ENCODE measurements around the gene KCNA10.

Gene KCNA10

GRCh38 chr1:110494522-110495406 is 24.2 kb downstream of the KCNA10 start:
- DNase-seq: no peak

GRCh38 chr1:110494036-110494435 is 24.9 kb downstream of the KCNA10 start:
- DNase-seq: no peak

- no peak for DNase-seq
Measured at GRCh38 chr1:110493059-110493699, 25.8 kb downstream of the KCNA10 start.

GRCh38 chr1:110492573-110492972 is 26.4 kb downstream of the KCNA10 start:
- no peak for DNase-seq

DNA sequence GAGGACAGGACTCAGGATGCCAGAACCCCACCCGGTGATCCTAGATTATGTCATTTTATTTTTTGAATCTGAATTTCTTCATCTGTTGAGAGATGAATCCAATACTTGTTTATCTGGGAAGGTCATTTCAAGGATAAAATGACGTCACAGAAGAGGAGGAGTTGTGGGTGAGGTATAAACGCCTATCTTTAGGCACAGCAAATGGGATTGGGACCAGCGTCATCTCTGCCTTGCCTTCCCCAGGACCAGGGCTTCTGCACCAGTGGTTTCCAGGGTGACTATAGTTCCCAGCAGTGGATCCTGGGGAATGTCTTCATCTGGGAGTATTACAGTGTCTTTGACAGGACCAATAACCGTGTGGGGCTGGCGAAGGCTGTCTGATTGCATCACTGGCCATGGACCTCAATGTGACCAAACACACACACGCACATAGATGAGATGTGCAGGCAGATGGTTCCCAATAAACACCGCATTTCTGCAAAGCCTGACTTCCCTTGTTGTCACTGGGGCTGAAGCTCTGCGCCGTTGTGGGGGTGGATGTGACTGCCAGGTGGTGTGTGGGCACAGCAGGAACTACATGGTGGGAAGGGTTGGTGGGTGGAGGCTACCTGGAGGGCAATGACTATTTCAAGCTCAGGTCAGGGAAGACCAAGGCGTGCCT is 28.1 kb downstream of the KCNA10 start:
- no peak for DNase-seq

GRCh38 chr1:110489973-110490542 is 28.9 kb downstream of the KCNA10 start:
- no peak for DNase-seq

DNA sequence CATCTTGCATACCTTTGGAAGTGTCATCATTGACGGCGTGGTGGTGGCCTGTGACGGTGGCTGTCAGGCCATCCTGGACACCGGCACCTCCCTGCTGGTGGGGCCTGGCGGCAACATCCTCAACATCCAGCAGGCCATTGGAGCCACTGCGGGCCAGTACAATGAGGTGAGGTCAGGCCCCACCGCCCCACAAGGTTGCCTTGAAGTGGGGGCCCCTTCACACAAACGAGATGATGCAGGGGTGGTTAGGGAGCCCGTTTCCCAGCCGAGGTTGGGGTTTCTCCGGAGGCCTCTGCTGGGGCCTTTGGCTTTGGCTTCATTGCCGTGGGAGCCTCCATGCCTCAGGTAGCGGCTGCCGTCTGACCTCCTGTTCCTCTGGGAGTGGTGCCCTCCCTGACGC is 29.6 kb downstream of the KCNA10 start:
- no peak for DNase-seq

GRCh38 chr1:110488867-110489266 is 30.1 kb downstream of the KCNA10 start:
- no peak for DNase-seq

DNA sequence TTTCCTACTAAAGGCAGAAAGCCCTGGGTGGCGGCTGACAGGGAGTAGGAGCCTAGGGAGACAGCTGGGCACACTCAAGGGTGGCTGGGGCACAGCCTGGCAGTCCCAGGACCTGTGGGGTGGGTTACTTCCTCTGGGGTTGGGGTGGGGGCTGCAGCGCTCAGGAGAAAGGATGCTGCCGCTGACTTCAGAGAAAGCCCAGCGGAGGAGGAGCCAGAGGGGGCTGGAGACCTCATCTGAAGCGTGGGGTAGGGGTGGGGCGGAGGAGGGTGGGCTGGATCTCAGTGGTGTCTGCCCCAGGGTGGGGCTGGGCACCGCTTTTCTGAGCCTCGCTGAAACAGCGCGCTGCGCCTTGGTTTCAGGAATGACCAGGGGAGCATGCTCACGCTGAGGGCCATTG is 30.8 kb downstream of the KCNA10 start:
- DNase-seq: no peak

DNA sequence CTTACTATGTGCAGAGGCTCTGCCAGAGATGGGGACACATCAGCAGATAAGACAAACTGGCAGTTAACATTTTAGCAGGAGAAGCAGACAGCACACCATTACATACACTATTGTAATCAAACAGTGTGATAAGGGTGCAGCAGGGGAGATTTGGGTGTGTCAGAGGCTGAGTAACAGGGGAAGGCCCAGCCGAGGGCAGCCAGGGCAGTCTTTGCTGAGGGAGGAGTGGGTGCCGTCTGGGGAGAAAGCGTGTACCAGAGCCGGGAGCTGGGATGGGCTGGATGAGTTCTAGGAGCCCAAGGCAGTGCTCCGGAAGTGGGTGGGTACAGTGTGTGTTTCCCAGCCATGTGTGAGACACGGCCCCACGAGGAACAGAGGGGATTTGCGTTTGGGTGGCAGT is 31.2 kb downstream of the KCNA10 start:
- no peak for DNase-seq

DNA sequence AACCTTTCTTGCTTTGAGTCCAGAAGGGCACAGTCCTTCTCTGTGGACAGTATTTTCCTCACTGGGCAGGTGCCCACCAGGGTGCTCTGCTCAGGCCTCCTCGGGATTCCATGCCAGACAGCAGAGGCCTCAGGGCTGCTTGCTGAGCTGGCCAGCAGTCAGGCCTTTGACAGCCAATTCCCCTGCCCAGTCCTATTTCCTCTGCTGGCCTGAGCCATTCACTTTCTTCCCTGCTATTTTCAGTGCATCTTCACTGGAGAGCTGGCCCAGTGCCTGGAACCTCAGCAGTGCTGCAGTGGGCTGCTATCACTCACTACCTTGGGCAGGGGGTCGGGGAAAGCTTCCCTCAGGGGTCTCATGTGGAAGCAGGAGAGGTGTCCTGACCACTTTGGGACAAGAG is 33.2 kb downstream of the KCNA10 start:
- DNase-seq: no peak

DNA sequence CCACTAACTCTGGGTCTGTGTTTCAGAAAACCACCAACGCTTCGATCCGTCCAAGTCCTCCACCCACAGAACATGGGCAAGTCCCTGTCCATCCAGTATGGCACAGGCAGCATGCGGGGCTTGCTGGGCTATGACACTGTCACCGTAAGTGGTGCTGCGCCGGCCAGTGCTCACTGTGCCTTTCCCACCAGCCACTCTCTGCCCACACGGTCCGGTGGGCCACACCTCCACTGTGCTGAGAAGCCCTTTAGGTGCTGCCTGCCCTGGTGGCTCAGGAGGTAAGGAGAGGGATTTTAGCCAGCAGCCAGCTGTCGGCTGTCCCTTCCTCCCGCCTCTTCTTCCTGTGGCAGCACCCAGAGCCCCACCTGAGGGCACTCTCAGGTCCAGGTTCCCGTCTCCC is 34.2 kb downstream of the KCNA10 start:
- DNase-seq: no peak

DNA sequence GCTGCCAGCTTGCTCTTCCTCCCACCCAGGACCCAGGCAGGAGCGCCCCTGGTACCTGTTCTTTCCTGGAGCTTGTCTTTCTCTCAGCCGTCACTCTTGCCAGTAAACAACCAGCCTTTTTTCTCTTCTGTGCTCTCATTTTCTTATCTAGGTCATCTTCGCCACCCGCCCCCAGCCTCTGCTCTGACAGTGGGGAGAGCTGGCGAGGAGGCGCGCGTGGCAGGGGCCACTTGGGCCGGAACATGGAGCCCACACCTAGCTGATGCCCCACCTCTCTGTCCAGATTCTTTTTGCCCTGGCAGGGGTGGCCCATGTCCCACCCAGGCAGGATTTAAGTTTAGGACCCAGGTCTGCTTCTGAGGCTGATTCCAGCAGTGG is 35.7 kb downstream of the KCNA10 start:
- DNase-seq: no peak

DNA sequence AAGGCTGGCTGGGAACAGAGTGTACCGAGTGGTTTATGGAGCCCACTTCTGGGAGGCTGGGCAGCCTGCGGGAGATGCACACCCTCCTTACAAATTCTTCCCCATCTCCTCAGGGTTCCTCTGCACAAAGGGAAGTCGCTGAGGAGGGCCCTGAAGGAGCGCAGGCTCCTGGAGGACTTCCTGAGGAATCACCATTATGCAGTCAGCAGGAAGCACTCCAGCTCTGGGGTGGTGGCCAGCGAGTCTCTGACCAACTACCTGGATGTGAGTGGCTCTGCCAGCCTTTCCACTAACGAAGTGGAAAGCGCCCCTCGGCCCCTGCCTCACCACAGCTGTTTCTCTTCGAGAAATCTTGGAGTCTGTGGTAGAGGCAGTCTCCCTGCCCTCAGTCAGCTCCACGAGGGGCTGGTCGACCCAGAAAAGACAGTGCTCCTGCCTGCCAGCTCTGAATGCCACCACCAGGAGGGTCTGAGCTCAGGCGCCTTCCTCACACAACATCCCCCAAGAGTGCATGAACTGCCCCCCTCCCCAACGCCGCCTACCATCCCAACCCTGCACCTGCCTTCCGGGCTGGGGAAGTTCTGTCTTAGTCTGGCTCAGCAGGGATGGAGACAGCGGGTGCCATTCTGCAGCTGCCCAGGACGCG is 36.2 kb downstream of the KCNA10 start:
- DNase-seq: no peak

DNA sequence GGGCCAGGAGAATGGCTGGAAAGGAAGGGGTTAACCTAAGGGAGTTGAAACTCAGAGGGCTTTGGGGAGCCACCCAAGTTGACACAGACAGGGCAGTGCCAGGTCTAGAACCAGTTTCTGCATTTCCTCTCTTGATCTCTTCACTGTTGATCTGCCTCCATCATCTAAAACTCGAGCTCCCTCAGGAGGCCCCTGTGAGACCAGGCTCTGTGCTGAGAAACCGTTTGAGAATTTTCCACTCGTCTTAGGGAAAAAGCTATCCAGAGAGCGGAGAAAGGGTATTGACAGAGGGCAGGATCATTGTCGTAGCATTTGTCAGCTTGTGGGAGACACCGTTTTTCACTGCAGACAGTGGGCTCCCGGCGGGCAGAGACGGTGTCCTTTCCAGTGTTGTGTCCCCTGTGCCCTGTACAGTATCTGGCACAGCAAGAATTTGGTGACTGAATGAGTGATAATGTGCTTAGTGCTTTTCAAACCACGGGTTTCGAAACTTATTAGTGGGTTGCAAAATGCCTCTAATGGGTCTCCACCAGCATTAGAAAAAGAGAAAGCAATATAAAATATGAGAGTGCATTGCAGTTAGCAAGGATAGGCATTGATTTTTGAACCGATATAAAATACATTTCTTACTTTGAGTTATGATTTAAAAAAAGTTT is 36.9 kb downstream of the KCNA10 start:
- no peak for DNase-seq

DNA sequence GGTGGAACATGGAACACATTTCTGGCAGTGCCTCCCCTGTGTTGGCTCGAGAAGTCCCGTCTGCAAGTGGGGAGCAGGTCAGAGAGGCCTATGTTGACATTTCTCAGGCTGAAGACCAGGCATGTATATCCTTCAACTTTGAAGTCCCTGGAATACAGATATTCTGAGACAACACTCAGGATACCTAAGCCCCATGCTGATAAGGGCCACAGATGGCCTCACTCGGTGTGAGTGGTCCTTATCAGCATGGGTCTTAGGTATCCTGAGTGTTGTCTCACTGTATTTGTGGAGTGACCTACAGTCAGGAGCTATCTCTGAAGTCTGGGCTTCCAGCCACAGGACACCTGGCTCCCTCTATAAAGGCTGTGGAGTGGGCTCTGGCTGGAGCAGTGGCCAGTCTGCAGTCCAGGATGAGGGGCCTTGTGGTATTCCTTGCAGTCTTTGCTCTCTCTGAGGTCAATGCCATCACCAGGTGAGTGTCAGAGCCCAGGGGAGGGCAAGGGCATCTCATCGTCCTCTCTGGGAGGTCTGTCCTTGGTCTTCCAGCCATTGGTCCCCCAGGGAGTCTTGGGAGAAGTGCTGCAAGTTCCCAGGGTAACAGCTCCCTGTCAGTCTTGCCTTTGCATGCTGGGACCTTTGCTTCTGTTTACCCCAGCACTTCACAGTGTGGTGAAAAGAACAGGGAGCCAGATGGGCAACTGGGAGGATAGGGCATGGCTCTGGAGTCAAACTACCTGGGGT is 38.4 kb downstream of the KCNA10 start:
- DNase-seq: no peak

DNA sequence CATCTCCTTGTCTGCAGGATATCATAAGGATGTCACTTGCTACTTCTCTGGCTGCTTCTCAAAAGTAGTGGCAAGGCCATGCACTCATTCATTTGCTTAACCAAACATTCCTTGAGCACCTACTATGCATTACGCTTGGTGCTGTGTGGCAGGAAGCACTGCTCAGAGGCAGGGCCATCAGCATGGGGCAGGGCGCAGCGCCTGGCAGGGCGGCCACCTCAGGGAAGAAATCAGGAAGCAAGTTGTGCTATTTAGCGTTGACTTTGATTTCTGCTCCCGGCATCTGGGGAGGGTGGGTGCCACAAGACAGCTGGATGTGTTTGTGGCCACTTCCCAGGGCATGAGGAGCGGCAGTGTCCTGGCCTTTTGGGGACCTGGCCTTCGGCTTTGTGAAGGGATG is 40.1 kb downstream of the KCNA10 start:
- DNase-seq: no peak

- DNase-seq: no peak
Measured at GRCh38 chr1:110477967-110478640, 40.9 kb downstream of the KCNA10 start.

- no peak for DNase-seq
Measured at GRCh38 chr1:110477445-110477957, 41.5 kb downstream of the KCNA10 start.

GRCh38 chr1:110477041-110477440 is 41.9 kb downstream of the KCNA10 start:
- no peak for DNase-seq

All from NCI-H187 (cell line).